GM23338 (cell line): ENCODE measurements around the gene LENG9. TPM values are rescaled to one million over a fixed set of nuclear protein-coding genes. Genes with fewer than 3 reads are reported as not detected.

Experiments
- ATAC-seq: fragments of 200-7000 bp; cut with Tn5 transposase; 3 replicates; pipeline ENCODE4 v1.9.1; 2020
- DNase-seq: peaks from one replicate; pipeline ENCODE4 v3.0.0-alpha.2; 2015; ENCODE audit warnings: low spot score
- H2AFZ ChIP-seq: fragments of 200-600 bp; sonication (generic); 2 replicates; pipeline ENCODE4 v1.8.0; 2016; ENCODE audit warnings: antibody characterized with exemption, mild to moderate bottlenecking, moderate library complexity
- H3F3A ChIP-seq: fragments of 200-600 bp; sonication (generic); replicated peaks from 2 replicates; pipeline ENCODE4 v1.8.0; 2017; ENCODE audit warnings: antibody characterized with exemption, mixed run types, low read depth
- H3K27ac ChIP-seq: fragments of 200-600 bp; sonication (generic); 2 replicates; pipeline ENCODE4 v1.6.1; 2016; ENCODE audit warnings: low read depth
- H3K27me3 ChIP-seq: fragments of 200-600 bp; sonication (generic); 2 replicates; pipeline ENCODE4 v1.8.0; 2016; ENCODE audit warnings: mild to moderate bottlenecking, mixed run types, moderate library complexity; ENCODE audit not compliant: insufficient read depth
- H3K36me3 ChIP-seq: fragments of 200-600 bp; sonication (generic); 2 replicates; pipeline ENCODE4 v1.8.0; 2016; ENCODE audit warnings: mild to moderate bottlenecking; ENCODE audit not compliant: insufficient read depth
- H3K4me1 ChIP-seq: fragments of 200-600 bp; sonication (generic); 2 replicates; pipeline ENCODE4 v1.8.0; 2016; ENCODE audit warnings: mild to moderate bottlenecking, moderate library complexity; ENCODE audit not compliant: insufficient read depth
- H3K4me2 ChIP-seq: fragments of 200-600 bp; sonication (generic); 2 replicates; pipeline ENCODE4 v1.7.1; 2017; ENCODE audit warnings: mixed run types
- H3K4me3 ChIP-seq: fragments of 200-600 bp; sonication (generic); 2 replicates; pipeline ENCODE4 v1.6.1; 2016; ENCODE audit warnings: mixed run types
- H3K79me2 ChIP-seq: fragments of 200-600 bp; sonication (generic); replicated peaks from 2 replicates; pipeline ENCODE4 v1.8.0; 2017; ENCODE audit warnings: mild to moderate bottlenecking; ENCODE audit not compliant: insufficient read depth
- H3K9me2 ChIP-seq: fragments of 200-600 bp; sonication (generic); 2 replicates; pipeline ENCODE4 v1.8.0; 2017; ENCODE audit not compliant: insufficient read depth
- H4K20me1 ChIP-seq: fragments of 200-600 bp; sonication (generic); replicated peaks from 2 replicates; pipeline ENCODE4 v1.8.0; 2017; ENCODE audit warnings: mild to moderate bottlenecking; ENCODE audit not compliant: insufficient read depth
- H3K27ac Mint-ChIP-seq: 2 replicates; pipeline ENCODE4 v1.8.0; 2020; ENCODE audit warnings: inconsistent platforms, mild to moderate bottlenecking, moderate library complexity, mixed read lengths
- H3K27me3 Mint-ChIP-seq: 3 replicates; pipeline ENCODE4 v1.8.0; 2022; ENCODE audit warnings: low read depth, mild to moderate bottlenecking, moderate library complexity, mixed read lengths, inconsistent platforms; ENCODE audit not compliant: insufficient read depth, poor library complexity
- H3K36me3 Mint-ChIP-seq: 3 replicates; pipeline ENCODE4 v1.8.0; 2021; ENCODE audit warnings: low read depth, mild to moderate bottlenecking, inconsistent platforms, moderate library complexity, mixed read lengths
- H3K4me1 Mint-ChIP-seq: 3 replicates; pipeline ENCODE4 v1.8.0; 2020; ENCODE audit warnings: mild to moderate bottlenecking, inconsistent platforms, mixed read lengths
- H3K4me3 Mint-ChIP-seq: 3 replicates; pipeline ENCODE4 v1.8.0; 2021; ENCODE audit warnings: moderate library complexity, mild to moderate bottlenecking, inconsistent platforms, mixed read lengths
- H3K9me3 Mint-ChIP-seq: 3 replicates; pipeline ENCODE4 v1.8.0; 2020; ENCODE audit warnings: moderate library complexity, mild to moderate bottlenecking, inconsistent platforms, mixed read lengths
- EZH2 ChIP-seq: fragments of 200-600 bp; sonication (generic); IDR thresholded peaks from one replicate; pipeline ENCODE4 v1.8.0; 2017; ENCODE audit warnings: antibody characterized with exemption, mild to moderate bottlenecking, low read depth; ENCODE audit not compliant: unreplicated experiment
- EZH2phosphoT487 ChIP-seq: fragments of 200-600 bp; sonication (generic); IDR thresholded peaks from one replicate; pipeline ENCODE4 v1.8.1; 2018; ENCODE audit warnings: antibody characterized with exemption; ENCODE audit not compliant: unreplicated experiment
- NANOG ChIP-seq: IDR thresholded peaks from 2 replicates; pipeline ENCODE4 v1.6.1; 2016; ENCODE audit warnings: antibody characterized with exemption, borderline replicate concordance
- POLR2AphosphoS5 ChIP-seq: IDR thresholded peaks from 2 replicates; pipeline ENCODE4 v1.6.1; 2016; ENCODE audit warnings: antibody characterized with exemption, low read depth
- STAT1 ChIP-seq: IDR thresholded peaks from one replicate; pipeline ENCODE4 v1.6.1; 2016; ENCODE audit warnings: antibody characterized with exemption; ENCODE audit not compliant: unreplicated experiment
- ZNF114 ChIP-seq: fragments of 250-450 bp; sonication (Bioruptor Pico); IDR thresholded peaks from 2 replicates; pipeline ENCODE4 v1.5.0; 2020; ENCODE audit warnings: mild to moderate bottlenecking, moderate library complexity
- ZNF331 ChIP-seq: fragments of 250-450 bp; sonication (Bioruptor Pico); IDR thresholded peaks from 2 replicates; pipeline ENCODE4 v1.5.0; 2020; ENCODE audit warnings: low read depth, mild to moderate bottlenecking, moderate library complexity
- polyA plus RNA-seq: library from polyadenylated mRNA; unstranded; fragments of >200 nt; fragmentation: Nextera tagmentation; extraction: Ambion mirVana; gene quantifications from 2 replicates; pipeline ENCODE4 v1.2.1, GENCODE V29; 2016
- total RNA-seq: library from RNA; depleted of rRNA; stranded (reverse); fragments of >200 nt; shearing (Covaris generic); gene quantifications from 2 replicates; pipeline ENCODE4 v1.2.3, GENCODE V29; 2014
- TF ChIP-seq, protein P1 (sequence below), 2 experiments: fragments of 200-600 bp in 1 of 2; sonication (generic) in 1 of 2; conservative IDR thresholded peaks; 2 replicates each; pipeline versions ENCODE4 v1.5.1 to v1.6.1; 2016 to 2017; ENCODE audit warnings: antibody characterized with exemption in 2 of 2, low read depth in 2 of 2, mild to moderate bottlenecking in 2 of 2, moderate library complexity in 1 of 2
- TF ChIP-seq, protein P2 (sequence below): IDR thresholded peaks from one replicate; pipeline ENCODE4 v1.6.1; 2018; ENCODE audit warnings: antibody characterized with exemption; ENCODE audit not compliant: unreplicated experiment
- TF ChIP-seq, protein P3 (sequence below): IDR thresholded peaks from 2 replicates; pipeline ENCODE4 v1.6.1; 2016; ENCODE audit warnings: antibody characterized with exemption

LENG9 gene
- total and polyA plus RNA-seq, 2 experiments from 2014 or later = 0.26 to 6.4 TPM

DNA sequence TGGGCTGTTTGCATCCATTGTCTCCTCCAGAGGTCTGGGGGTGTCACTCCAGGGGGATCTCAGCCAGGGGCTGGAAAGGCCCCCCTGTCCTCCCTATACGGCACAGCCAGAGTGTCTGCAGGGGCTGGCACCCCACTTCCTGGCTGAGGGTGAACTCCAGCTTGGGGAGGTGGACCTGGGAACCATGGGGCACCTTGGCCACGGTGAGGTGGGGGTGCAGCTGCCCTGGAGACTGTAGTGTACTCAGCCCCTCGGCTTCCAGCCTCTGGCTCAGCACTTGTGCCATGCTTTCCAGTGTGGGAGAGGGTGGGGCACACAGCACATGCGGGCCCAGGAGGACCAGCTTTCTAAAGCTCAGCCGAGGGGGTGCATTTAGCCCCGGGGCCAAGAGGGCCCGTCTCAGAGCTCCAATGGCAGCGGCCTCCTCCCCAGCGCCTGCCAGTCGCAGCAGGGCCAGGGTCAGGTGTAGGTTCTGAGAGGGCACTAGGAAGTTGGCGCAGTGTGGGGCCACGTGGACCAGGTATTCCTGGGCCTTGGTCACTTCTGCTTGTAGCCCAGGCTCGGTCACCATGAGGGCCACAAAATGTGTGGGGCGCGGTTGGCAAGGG is 1.4 kb downstream of the LENG9 start:
- ATAC-seq (no peak), DNase-seq (no peak)
- peaks cover 13% of the 10 kb centered on the region for H3K27me3 ChIP-seq
- H3K4me3 ChIP-seq = peak overlapping the region; percentile 82
- peak overlapping the region; percentile 98 for H3K4me2 ChIP-seq
- Mint-ChIP-seq H3K27ac (peak overlapping the region; percentile 9; the same call in 1 of the 2 replicates), H3K4me3 (peak overlapping the region; percentile 67), H3K36me3 (peaks cover 41% of the 10 kb centered on the region), H3K4me1 (peaks cover 15% of the 10 kb centered on the region; the same call in 2 of the 3 replicates), H3K27me3 (peaks cover 32% of the 10 kb centered on the region), H3K9me3 (peaks cover 5% of the 10 kb centered on the region; the same call in 1 of the 3 replicates)
- no peaks in the 10 kb centered on the region for H3K9me2 ChIP-seq
- H2AFZ ChIP-seq = no peak overlapping the region
- H3K79me2 ChIP-seq = no peaks in the 10 kb centered on the region; the same call in 1 of the 2 replicates
- H3K36me3 ChIP-seq = peaks cover 9% of the 10 kb centered on the region
- no peak overlapping the region for H3K27ac ChIP-seq
- peaks cover 3% of the 10 kb centered on the region; the same call in 1 of the 2 replicates for H3K4me1 ChIP-seq
- H4K20me1 ChIP-seq = 0 out of 2 replicates have a peak, but pooled peaks cover 6% of the 10 kb centered on the region
- TF ChIP-seq ZNF331 (CRISPR knock-in tag) (no peak), POLR2AphosphoS5 (peak; percentile 19; the same call in 1 of the 2 replicates), ZNF114 (CRISPR knock-in tag) (no peak), EZH2phosphoT487 (no peak)
- TF ChIP-seq, protein P1, sequence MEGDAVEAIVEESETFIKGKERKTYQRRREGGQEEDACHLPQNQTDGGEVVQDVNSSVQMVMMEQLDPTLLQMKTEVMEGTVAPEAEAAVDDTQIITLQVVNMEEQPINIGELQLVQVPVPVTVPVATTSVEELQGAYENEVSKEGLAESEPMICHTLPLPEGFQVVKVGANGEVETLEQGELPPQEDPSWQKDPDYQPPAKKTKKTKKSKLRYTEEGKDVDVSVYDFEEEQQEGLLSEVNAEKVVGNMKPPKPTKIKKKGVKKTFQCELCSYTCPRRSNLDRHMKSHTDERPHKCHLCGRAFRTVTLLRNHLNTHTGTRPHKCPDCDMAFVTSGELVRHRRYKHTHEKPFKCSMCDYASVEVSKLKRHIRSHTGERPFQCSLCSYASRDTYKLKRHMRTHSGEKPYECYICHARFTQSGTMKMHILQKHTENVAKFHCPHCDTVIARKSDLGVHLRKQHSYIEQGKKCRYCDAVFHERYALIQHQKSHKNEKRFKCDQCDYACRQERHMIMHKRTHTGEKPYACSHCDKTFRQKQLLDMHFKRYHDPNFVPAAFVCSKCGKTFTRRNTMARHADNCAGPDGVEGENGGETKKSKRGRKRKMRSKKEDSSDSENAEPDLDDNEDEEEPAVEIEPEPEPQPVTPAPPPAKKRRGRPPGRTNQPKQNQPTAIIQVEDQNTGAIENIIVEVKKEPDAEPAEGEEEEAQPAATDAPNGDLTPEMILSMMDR (conservative IDR thresholded peaks at IDR 0.05; ENCODE audit: low read depth in 2 of 2) = no peak
- peaks cover 9% of the 10 kb centered on the region; the same call in 1 of the 2 replicates for H3F3A ChIP-seq

DNA sequence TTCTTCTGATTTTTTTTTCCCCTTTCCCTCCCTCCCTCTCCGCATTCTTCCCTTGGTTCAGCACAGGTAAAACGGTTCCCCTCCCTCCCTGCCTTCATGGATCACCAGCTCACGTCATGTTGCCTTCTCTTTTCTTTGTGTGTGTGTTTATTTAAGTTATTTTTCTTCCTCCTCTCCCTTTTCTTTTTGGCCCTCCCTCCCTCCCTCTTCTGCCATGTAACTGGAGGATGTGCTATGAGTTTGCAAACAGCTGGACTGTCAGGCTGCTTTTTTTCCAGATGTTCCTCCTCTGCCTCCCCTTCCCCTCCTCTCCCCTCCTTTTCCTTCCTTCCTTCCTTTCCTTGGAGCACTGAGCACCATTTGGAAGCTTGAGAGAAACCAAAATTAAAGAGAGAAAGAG is 2.0 kb downstream of the LENG9 start:
- peaks cover 3% of the 10 kb centered on the region; the same call in 1 of the 2 replicates for H3K4me1 ChIP-seq
- ATAC-seq (no peak), DNase-seq (no peak)
- H3K27me3 ChIP-seq = peaks cover 13% of the 10 kb centered on the region
- Mint-ChIP-seq H3K36me3 (peaks cover 45% of the 10 kb centered on the region), H3K27ac (peak overlapping the region; percentile 9; the same call in 1 of the 2 replicates), H3K9me3 (peaks cover 5% of the 10 kb centered on the region; the same call in 1 of the 3 replicates), H3K4me3 (peak overlapping the region; percentile 12; the same call in 1 of the 3 replicates), H3K4me1 (peaks cover 15% of the 10 kb centered on the region; the same call in 2 of the 3 replicates), H3K27me3 (peaks cover 32% of the 10 kb centered on the region)
- no peaks in the 10 kb centered on the region; the same call in 1 of the 2 replicates for H3K79me2 ChIP-seq
- no peak overlapping the region for H2AFZ ChIP-seq
- H3K4me3 ChIP-seq = no peak overlapping the region
- H3K27ac ChIP-seq = no peak overlapping the region
- 0 out of 2 replicates have a peak overlapping the region, but pooled peaks have one; percentile 98 for H3K4me2 ChIP-seq
- H3K9me2 ChIP-seq = no peaks in the 10 kb centered on the region
- peaks cover 9% of the 10 kb centered on the region; the same call in 1 of the 2 replicates for H3F3A ChIP-seq
- 0 out of 2 replicates have a peak, but pooled peaks cover 6% of the 10 kb centered on the region for H4K20me1 ChIP-seq
- peaks cover 14% of the 10 kb centered on the region for H3K36me3 ChIP-seq
- no peak for TF ChIP-seq STAT1
- TF ChIP-seq EZH2phosphoT487 = no peak
- TF ChIP-seq, protein P2, sequence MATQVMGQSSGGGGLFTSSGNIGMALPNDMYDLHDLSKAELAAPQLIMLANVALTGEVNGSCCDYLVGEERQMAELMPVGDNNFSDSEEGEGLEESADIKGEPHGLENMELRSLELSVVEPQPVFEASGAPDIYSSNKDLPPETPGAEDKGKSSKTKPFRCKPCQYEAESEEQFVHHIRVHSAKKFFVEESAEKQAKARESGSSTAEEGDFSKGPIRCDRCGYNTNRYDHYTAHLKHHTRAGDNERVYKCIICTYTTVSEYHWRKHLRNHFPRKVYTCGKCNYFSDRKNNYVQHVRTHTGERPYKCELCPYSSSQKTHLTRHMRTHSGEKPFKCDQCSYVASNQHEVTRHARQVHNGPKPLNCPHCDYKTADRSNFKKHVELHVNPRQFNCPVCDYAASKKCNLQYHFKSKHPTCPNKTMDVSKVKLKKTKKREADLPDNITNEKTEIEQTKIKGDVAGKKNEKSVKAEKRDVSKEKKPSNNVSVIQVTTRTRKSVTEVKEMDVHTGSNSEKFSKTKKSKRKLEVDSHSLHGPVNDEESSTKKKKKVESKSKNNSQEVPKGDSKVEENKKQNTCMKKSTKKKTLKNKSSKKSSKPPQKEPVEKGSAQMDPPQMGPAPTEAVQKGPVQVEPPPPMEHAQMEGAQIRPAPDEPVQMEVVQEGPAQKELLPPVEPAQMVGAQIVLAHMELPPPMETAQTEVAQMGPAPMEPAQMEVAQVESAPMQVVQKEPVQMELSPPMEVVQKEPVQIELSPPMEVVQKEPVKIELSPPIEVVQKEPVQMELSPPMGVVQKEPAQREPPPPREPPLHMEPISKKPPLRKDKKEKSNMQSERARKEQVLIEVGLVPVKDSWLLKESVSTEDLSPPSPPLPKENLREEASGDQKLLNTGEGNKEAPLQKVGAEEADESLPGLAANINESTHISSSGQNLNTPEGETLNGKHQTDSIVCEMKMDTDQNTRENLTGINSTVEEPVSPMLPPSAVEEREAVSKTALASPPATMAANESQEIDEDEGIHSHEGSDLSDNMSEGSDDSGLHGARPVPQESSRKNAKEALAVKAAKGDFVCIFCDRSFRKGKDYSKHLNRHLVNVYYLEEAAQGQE = no peak
- TF ChIP-seq ZNF331 (CRISPR knock-in tag) = no peak
- TF ChIP-seq, protein P3, sequence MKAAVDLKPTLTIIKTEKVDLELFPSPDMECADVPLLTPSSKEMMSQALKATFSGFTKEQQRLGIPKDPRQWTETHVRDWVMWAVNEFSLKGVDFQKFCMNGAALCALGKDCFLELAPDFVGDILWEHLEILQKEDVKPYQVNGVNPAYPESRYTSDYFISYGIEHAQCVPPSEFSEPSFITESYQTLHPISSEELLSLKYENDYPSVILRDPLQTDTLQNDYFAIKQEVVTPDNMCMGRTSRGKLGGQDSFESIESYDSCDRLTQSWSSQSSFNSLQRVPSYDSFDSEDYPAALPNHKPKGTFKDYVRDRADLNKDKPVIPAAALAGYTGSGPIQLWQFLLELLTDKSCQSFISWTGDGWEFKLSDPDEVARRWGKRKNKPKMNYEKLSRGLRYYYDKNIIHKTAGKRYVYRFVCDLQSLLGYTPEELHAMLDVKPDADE = no peak
- TF ChIP-seq EZH2 = no peak
- no peak for TF ChIP-seq NANOG
